NCI-H2227 (cell line): ENCODE results near the gene AQP10.
A peak's percentile ranks its signal among the peaks of the same experiment; 100 is the strongest.
"Not testable (repeated sequence)": the region's sequence is repeated elsewhere in the genome, so short reads cannot be mapped to it uniquely, and the experiment has no call there.

ENCODE experiments used
- DNase-seq: peaks from one replicate; lab custom pipeline; 2025; ENCODE audit not compliant: unreplicated experiment; lab: John Stamatoyannopoulos, UW

Gene AQP10, protein sequence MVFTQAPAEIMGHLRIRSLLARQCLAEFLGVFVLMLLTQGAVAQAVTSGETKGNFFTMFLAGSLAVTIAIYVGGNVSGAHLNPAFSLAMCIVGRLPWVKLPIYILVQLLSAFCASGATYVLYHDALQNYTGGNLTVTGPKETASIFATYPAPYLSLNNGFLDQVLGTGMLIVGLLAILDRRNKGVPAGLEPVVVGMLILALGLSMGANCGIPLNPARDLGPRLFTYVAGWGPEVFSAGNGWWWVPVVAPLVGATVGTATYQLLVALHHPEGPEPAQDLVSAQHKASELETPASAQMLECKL

DNA sequence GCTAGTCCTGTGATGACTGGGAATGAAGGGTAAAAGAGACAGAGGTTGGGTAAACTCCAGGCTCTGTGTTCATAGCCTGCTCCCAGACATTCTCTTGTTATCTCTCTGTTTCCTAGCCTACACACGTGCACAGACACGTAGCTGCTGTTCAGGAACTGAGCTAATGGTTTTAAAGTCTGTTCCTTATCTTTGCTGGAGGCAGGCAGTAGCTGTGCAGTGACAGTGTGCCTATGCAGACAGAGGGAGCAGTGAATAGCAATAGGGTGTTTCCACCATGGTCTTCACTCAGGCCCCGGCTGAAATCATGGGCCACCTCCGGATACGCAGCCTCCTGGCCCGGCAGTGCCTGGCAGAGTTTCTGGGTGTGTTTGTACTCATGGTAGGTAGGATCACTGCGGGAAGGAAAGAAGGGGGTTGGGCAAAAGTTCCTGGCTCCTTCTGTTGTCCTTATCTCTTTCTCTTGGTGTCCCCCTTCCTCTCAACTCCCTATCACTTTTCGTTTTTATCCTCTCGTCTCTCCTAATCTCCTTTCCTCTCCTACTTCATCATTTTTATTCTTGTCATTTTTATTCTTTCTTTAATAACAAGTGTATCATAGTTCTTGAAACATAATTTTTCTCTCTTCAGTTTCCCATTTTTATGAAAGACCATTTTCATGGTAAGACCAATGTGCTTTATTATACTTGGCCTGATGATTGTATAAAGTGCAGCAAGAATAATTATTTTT is at the start of gene AQP10:
Gene AQP10, plus strand, starts transcription at position 212 of the 727 bp plus-strand sequence. Its CDS starts 63 bp downstream, at position 275.
- DNase-seq, result no peak

DNA sequence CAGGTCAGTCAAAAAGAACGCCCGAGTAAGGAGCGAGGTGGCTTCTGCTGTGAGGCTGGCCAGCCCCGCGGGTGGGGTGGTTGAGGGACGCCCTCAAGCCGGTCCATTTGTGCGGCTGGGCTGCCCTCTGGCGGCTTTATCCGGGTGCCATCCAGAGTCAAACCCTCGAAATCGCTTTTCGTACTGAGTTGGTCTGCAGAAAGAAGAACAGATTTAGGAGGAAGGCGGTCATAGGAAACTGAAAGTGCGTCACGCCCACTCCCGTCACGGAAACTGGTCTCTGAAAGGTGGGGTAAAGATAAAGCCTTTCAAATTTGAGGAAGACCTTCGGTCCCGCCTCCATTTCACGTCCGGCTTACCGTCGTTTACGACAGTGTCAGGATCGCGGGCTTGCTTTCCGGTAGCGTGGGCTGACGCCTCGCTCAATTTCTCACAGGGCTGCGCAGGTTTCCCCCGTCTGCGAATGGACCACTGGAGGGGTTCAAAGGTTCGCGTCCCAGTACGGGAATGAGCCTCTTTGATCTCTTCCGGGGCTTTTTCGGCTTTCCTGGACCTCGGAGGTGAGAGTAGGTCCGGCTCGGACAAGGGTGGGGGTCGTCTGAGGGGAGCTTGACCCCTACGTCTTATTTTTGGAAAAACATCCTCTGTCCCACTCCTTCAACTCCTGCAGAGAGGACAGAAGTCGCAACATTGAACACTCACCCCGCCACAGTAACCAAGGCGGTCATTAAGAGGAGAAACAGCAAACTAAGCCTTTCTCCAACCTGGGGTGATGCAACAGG is 48.5 kb upstream of the AQP10 start, which contains the start of gene HAX1:
Gene HAX1, plus strand, starts transcription at position 413 of the 782 bp plus-strand sequence. Its CDS starts 95 bp downstream, at position 508.
- DNase-seq, result peak; percentile 96

DNA sequence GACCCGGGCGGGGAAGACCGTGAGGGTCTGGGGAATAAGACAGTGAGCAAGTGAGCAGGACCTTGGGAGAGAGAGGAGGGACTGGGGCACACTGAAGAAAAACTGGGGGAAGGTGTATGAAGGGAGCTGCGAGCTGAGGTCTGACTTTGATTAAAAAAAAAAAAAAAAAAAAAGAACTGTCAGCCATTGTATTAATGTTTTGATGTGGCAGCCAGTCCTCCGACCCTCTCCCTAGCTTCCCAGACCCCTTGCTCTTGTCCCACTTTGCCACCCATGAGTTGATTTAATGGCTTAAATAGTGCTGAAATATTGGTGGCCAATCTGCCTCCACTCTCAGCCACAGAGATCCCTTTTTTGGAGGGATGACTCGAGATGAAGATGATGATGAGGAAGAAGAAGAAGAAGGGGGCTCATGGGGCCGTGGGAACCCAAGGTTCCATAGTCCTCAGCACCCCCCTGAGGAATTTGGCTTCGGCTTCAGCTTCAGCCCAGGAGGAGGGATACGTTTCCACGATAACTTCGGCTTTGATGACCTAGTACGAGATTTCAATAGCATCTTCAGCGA is 47.8 kb upstream of the AQP10 start:
- no peak for DNase-seq

DNA sequence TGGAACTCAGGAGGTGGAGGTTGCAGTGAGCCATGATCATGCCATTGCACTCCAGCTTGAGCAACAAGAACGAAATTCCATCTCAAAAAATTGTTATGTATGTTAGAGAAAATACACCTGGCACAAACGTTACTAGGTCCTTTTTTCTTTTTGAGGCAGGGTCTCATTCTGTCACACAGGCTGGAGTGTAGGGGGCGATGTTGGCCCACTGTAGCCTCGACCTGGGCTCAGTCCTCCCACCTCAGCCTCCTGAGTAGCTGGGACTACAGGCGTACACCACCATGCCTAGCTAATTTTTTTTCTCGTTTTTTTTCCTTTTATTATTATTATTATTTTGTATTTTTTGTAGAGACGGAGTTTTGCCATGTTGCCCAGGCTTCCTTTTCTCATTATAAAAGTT is 44.1 kb upstream of the AQP10 start:
- no peak for DNase-seq

DNA sequence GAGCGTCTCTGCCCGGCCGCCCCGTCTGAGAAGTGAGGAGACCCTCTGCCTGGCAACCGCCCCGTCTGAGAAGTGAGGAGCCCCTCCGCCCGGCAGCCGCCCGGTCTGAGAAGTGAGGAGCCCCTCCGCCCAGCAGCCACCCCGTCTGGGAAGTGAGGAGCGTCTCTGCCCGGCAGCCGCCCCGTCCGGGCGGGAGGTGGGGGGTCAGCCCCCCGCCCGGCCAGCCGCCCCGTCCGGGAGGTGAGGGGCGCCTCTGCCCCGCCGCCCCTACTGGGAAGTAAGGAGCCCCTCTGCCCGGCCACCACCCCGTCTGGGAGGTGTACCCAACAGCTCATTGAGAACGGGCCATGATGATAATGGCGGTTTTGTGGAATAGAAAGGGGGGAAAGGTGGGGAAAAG is 33.3 kb upstream of the AQP10 start:
- DNase-seq, result not testable (repeated sequence)

DNA sequence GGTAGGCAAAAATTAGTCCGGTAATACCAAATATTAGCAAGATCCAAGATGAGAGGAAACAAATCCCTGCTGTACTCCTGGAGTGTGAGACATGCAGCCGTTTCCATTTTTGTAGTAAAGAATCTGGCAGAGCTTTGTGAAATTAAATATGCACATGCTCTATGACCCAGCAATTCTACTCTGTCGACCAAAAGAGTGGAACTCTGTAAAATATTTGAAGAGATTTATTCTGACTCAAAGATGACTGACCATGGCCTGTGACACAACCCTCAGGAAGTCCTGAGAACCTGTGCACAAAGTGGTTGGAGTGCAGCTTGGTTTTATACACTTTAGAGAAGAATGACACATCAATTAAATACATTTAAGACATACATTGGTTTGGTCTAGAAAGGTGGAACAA is 32.2 kb upstream of the AQP10 start:
- no peak for DNase-seq

DNA sequence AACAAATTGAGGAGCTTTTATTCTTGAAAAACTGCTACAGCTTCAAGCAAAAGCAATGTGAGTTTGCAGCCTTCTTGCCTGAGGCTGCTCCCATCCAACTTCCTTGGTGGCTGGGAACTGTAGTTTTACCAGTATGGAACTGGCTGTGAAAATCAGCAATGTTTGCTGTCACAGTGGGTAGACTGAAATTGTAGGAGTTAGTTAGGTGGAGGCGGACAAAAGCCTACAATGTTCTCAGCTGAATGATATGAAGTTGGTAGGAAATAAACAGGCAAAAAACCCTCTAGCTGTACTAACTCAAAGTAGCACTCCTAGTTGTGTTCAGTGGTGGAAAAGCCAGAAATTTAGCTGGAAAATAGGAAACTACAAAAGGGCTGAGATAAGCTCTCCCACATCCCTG is 30.0 kb upstream of the AQP10 start:
- DNase-seq, result no peak

DNA sequence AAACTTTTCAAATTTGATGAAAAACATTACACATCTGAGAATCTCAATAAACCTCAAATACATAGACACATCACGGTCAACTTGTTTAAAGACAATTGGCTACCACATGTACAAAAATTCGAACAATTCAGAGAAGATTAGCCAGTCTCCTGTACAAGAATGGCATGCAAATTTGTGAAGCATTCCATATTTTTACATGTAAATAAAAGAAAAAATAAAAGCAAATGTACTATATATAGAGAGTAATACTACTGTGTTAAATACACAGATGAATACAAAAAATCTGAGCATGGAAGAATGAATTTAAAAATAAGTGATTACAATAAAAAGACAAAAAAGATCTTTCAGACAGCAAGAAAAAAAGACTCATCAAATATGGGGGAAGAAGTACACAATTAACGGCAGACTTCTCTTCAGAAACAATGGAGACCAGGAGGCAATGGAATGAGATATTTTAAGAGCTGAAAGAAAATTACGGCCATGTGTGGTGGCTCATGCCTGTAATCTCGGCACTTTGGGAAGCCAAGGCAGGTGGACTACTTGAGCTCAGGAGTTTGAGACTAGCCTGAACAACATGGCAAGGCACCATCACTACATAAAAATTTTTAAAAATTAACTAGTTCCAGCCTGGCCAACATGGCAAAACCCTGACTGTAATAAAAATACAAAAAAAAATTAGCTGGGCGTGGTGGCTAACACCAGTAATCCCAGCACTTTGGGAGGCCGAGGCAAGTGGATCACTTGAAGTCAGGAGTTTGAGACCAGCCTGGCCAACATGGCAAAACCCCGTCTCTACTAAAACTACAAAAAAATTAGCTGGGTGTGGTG is 25.3 kb upstream of the AQP10 start:
- peak; percentile 6 for DNase-seq

DNA sequence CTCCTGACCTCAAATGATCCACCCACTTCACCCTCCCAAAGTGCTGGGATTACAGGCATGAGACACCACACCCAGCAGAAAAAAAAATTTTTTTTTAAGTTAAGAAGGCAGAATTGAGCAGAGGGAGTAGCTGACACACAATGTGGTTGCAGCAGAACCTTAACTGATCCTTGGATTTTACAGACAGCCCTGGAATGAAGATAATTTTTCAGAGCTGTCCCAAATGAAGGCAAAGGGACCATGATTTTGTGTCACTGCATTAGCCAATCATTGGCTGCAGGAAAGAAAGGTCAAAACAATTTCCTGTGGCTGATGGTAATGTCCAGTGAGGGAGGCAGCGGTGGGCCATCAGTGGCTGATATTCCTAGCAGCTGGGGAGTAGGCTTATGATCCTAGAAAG is 19.3 kb upstream of the AQP10 start:
- DNase-seq, result no peak

DNA sequence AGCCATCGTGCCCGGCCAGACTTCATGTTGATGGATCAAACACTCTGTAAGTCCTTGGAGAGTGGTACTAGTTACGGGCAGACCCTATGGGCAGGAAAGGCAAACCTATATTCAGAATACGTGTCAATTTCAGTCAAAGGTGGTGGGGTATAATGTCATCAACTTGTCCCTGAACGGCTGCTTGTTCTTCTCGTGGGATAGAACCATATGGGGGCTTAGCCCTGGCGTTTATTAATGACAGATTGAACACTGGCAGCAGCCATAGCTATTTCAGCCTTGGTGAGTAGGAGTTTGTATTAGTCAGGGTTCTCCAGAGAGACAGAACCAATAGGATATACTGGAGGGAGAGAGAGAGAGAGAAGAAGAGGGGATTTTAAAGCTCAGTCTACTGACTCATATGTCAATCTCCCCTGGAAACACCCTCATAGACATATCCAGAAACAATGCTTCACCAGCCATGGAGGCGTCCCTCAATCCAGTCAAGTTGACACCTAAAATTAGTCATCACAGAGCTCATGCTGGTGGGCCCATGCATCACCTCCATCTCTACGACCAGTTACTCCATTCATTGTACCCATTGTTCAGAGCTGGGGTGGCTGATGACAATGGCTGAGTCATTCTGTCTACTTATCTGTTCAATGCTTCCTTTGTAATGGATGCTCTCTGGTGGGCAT is 16.1 kb upstream of the AQP10 start:
- no peak for DNase-seq

DNA sequence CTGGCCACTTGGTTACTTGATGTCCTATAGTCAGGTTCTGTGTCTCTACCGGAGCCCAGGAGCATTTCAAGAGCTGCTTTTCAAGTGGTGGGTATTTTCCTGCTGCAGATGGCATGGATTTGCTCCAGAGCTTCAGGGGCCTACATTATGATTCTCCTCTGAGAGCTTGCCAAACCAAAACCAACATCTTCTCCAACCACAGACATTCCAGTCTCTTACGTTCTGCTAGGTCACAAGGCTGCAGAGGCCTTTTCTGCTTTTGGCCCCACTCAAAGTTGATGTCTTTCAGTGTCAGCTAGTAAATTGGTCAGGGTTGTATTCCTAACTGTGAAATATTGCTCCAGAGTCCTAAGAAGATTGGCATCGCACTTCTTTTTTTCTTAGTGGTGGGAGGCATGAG is 14.7 kb upstream of the AQP10 start:
- no peak for DNase-seq

DNA sequence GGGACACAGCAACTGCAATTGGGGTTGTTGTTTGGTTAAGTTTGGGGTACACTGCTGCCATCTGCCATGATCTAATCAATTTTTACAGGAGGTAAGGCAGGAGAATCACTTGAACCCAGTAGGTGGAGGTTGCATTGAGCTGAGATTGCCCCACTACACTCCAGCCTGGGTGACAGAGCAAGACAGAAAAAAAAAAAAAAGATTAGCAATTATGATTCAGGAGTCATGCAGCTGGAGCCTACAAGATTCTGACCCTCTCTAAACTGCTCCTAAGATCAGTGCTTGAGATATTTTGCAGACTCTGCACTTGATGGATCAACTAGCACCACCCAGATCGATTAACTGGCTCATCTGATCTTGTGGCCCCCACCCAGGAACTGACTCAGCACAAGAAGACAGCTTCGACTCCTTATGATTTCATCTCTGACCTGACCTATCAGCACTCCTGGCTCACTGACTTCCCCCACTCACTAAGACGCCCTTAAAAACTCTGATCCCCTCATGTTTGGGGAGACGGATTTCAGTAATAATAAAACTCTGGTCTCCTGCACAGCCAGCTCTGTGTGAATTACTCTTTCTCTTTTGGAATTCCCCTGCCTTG is 13.1 kb upstream of the AQP10 start:
- DNase-seq, result not testable (repeated sequence)

DNA sequence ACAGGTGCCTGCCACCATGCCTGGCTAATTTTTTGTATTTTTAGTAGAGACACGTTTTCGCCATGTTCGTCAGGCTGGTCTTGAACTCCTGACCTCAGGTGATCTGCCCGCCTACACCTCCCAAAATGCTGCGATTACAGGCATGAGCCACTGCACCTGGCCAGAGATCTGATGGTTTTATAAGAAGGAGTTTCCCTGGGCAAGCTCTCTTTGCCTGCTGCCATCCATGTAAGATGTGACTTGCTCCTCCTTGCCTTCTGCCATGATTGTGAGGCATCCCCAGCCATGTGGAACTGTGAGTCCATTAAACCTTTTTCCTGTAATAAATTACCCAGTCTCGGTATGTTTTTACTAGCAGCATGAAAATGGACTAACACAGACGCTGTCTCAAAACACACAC is 11.8 kb upstream of the AQP10 start:
- DNase-seq, result not testable (repeated sequence)

DNA sequence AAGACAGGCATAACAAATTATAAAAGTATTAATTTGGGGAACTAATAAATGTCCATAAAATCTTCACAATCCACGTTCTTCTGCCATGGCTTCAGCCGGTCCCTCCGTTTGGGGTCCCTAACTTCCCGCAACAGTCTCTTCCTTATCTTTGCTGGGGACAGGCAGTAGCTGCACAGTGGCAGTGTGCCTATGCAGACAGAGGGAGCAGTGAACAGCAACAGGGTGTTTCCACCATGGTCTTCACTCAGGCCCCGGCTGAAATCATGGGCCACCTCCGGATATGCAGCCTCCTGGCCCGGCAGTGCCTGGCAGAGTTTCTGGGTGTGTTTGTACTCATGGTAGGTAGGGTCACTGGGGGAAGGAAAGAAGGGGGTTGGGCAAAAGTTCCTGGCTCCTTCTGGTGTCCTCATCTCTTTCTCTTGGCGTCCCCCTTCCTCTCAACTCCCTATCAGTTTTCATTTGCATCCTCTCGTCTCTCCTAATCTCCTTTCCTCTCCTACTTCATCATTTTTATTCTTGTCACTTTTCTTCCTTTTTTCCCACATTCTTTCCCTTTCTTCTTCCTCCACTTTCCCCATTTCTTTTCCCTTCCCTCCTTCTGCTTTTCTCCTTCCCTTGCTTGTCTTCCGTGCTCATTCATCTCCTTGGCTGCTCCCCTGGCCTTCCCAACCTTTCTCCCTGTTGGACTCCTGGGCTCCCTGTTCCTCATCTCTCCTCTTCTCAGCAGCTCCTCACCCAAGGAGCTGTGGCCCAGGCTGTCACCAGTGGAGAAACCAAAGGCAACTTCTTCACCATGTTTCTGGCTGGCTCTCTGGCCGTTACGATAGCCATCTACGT is 8.4 kb upstream of the AQP10 start:
- DNase-seq, result not testable (repeated sequence)

DNA sequence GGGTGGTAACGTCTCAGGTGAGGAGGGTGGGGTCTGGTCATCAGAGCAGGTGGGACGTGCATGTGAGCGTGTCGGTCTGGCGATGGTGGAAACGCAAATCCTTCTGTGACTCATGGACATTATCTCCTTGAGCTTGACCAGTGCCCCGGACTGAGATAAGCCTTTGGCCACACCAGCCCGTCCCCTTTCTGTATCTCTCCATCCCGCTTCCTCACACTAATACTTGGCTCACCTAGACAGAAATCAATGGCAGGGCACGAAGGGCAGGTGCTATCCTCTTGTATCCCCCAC is 7.9 kb upstream of the AQP10 start:
- DNase-seq, result no peak

DNA sequence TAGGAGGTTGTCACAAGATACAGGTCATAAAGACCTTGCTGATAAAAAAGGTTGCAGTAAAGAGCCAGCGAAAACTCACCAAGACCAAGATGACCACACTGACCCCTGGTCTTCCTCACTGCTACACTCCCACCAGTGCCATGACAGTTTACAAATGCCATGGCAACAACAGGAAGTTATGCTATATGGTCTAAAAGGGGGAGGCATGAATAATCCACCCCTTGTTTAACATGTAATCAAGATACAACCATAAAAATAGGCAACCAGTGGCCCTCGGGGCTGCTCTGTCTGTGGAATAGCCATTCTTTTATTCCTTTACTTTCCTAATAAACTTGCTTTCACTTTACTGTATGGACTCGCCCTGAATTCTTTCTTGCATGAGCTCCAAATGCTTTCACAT is 6.7 kb upstream of the AQP10 start:
- DNase-seq, result not testable (repeated sequence)

DNA sequence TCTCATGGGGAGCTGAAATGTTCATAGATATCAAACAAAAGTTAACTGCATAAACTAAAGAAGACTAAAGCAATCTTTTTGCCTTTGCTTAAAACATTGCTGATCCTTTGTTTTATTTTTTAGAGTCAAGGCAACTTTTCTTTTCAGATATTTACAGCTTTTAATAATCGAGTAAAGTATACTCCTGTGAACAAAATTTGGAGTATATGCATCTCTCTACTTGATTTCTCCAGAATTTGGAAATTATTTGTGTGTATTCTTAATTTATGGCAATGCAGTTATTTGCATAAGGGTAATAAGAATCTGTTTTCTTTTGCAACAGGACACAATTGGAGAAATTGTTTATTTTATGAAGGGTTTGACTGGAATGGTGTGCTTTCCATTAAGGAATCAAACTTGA is 4.2 kb upstream of the AQP10 start:
- DNase-seq, result no peak

DNA sequence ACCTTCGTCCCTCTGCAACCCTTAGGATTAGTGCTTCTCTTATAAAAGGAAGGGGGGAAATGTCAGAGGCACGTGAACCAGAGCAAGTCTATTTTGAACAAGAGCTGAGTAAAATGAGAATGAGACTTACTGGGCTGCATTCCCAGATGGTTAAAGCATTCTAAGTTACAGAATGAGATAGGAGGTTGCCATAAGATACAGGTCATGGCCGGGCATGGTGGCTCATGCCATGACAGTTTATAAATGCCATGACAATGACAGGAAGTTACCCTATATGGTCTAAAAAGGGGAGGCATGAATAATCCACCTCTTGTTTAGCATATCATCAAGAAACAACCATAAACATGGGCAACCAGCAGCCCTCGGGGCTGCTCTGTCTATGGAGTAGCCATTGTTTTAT is 2.5 kb upstream of the AQP10 start:
- no peak for DNase-seq

DNA sequence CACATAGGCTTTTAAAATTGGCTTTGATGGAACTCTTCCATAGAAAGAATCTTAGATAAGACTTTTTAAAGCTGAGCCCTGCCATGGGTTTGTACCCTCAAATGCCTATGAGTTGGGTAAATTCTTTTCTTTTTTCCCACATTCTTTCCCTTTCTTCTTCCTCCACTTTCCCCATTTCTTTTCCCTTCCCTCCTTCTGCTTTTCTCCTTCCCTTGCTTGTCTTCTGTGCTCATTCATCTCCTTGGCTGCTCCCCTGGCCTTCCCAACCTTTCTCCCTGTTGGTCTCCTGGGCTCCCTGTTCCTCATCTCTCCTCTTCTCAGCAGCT is 679 bp downstream of the AQP10 start:
- DNase-seq, result not testable (repeated sequence)
